ENCODE measurements around the gene ZSCAN5A. TPM values are rescaled to one million over a fixed set of nuclear protein-coding genes. Genes with fewer than 3 reads are reported as not detected.
A peak's percentile ranks its signal among the peaks of the same experiment; 100 is the strongest.

The ZSCAN5A gene
- total and polyA plus RNA-seq, 9 of the 15 experiments (the other 6 are each of a cell fraction or from before 2014, with no cell fraction given) = 5.8 to 15.3 (median 11.8) TPM

- TF ChIP-seq MEF2D (tag; conservative IDR thresholded peaks at IDR 0.05; ENCODE audit: low read depth) (0 out of 2 replicates have a peak, but pooled peaks have one; percentile 65), DIDO1 (tag; IDR thresholded peaks at IDR 0.05; ENCODE audit: low read depth) (no peak; the same call in 1 of the 2 replicates), NFE2L1 (tag; IDR thresholded peaks at IDR 0.05; ENCODE audit: borderline replicate concordance, low read depth) (no peak), HMG20A (CRISPR knock-in tag; conservative IDR thresholded peaks at IDR 0.05) (no peak), CHD1 (IDR thresholded peaks at IDR 0.05; ENCODE audit: low read length) (no peak), BHLHE40 (IDR thresholded peaks at IDR 0.05; ENCODE audit: low read length) (peak; percentile 38; the same call in 1 of the 2 replicates), GABPB1 (CRISPR knock-in tag; IDR thresholded peaks at IDR 0.05) (no peak), FOXP1 (CRISPR knock-in tag; IDR thresholded peaks at IDR 0.05) (no peak), WHSC1 (IDR thresholded peaks at IDR 0.05; ENCODE audit: low read length) (no peak), SMC3 (conservative IDR thresholded peaks at IDR 0.05; ENCODE audit: insufficient read depth, low read depth, low read length) (peak; percentile 75), SAP30 (IDR thresholded peaks at IDR 0.05; ENCODE audit: borderline replicate concordance, insufficient read depth, low read depth, low read length, poor library complexity, severe bottlenecking) (no peak), CBX5 (IDR thresholded peaks at IDR 0.05; ENCODE audit: borderline replicate concordance, low read depth) (no peak), HES1 (IDR thresholded peaks at IDR 0.05; ENCODE audit: low read depth) (no peak), ARNT (IDR thresholded peaks at IDR 0.05) (no peak), ATF1 (CRISPR knock-in tag; IDR thresholded peaks at IDR 0.05) (no peak), ATF1 (tag; IDR thresholded peaks at IDR 0.05) (peak; percentile 38), ZNF253 (CRISPR knock-in tag; conservative IDR thresholded peaks at IDR 0.05) (no peak), KDM1A (IDR thresholded peaks at IDR 0.05) (no peak), CTCF (IDR thresholded peaks at IDR 0.05 in 2 of 3, conservative IDR thresholded peaks at IDR 0.05 in 1 of 3; ENCODE audit: insufficient read depth in 2 of 3, low read depth in 1 of 3, low read length in 3 of 3) (peak; percentile 94 to 96 (median 95)), ELF4 (CRISPR knock-in tag; IDR thresholded peaks at IDR 0.05) (0 out of 2 replicates have a peak, but pooled peaks have one; percentile 58), ZNF780A (CRISPR knock-in tag; IDR thresholded peaks at IDR 0.05) (no peak), SMARCA4 (IDR thresholded peaks at IDR 0.05) (no peak), CEBPZ (IDR thresholded peaks at IDR 0.05; ENCODE audit: borderline replicate concordance, low read depth, low read length) (no peak)
These were observed 61.8 kb downstream of the ZSCAN5A start (continued) for GRCh38 chr19:56252699-56253422.

All from K562 (cell line).